GM12878 (cell line): ENCODE results near the gene TIPIN. TPM values are rescaled to one million over a fixed set of nuclear protein-coding genes. Genes with fewer than 3 reads are reported as not detected.
"Not testable (repeated sequence)": the region's sequence is repeated elsewhere in the genome, so short reads cannot be mapped to it uniquely, and the experiment has no call there.

ENCODE experiments used
- ATAC-seq: fragments of 200-7000 bp; cut with Tn5 transposase; 3 replicates; pipeline ENCODE4 v1.9.1; 2020; ENCODE audit warnings: mild to moderate bottlenecking, moderate library complexity
- BruUV-seq: library from RNA; stranded (reverse); fragments of 400-500 nt; replicated peaks from 2 replicates; lab custom pipeline; 2021; lab: Mats Ljungman, UMichigan
- CTCF ChIA-PET: fragments of 300-600 bp; sonication (Branson Sonifier 250); formaldehyde crosslinking; extraction: SDS; loops from one replicate; lab custom pipeline; 2021; ENCODE audit warnings: inconsistent platforms; lab: Yijun Ruan, JAX
- POLR2A ChIA-PET: fragments of 350-600 bp; formaldehyde crosslinking; extraction: SDS; loops from one replicate; lab custom pipeline; 2021; ENCODE audit warnings: inconsistent platforms; lab: Charles Lee
- RAD21 ChIA-PET: fragments of 300-600 bp; sonication (Branson Sonifier 250); formaldehyde crosslinking; loops from one replicate; lab custom pipeline; 2023; ENCODE audit warnings: antibody characterized with exemption; ENCODE audit not compliant: unreplicated experiment; lab: Charles Lee
- SMC1A ChIA-PET: fragments of 300-600 bp; sonication (Branson Sonifier 250); formaldehyde crosslinking; loops from one replicate; lab custom pipeline; 2023; ENCODE audit not compliant: unreplicated experiment, uncharacterized antibody; lab: Charles Lee
- DNase-seq: peaks from one replicate; pipeline ENCODE4 v3.0.0-alpha.2; 2011; ENCODE audit warnings: low read depth, low spot score
- FAIRE-seq: peaks from 3 replicates; lab custom pipeline; 2011; peaks lifted over from hg19 to GRCh38; lab: Jason Lieb, UNC
- H2AFZ ChIP-seq: 2 replicates; pipeline ENCODE4 v1.6.0; 2011; ENCODE audit warnings: low read depth, low read length, control low read depth; ENCODE audit not compliant: control insufficient read depth
- H3K27ac ChIP-seq: 2 replicates; pipeline ENCODE4 v1.5.1; 2011; ENCODE audit warnings: control low read depth; ENCODE audit not compliant: control insufficient read depth, insufficient read depth
- H3K27me3 ChIP-seq, 2 experiments: replicated peaks in 1 of 2; 2 replicates each; pipeline versions ENCODE4 v1.6.0 to v1.6.1; 2011; ENCODE audit warnings: low read length in 1 of 2; ENCODE audit not compliant: control insufficient read depth in 2 of 2, insufficient read depth in 2 of 2
- H3K36me3 ChIP-seq, 2 experiments: 2 replicates each; pipeline ENCODE4 v1.5.1; 2011; ENCODE audit warnings: low read length in 1 of 2; ENCODE audit not compliant: control insufficient read depth in 2 of 2, insufficient read depth in 2 of 2
- H3K4me1 ChIP-seq: 2 replicates; pipeline ENCODE4 v1.6.1; 2011; ENCODE audit warnings: mild to moderate bottlenecking, low read length, moderate library complexity, mixed read lengths; ENCODE audit not compliant: control insufficient read depth, insufficient read depth
- H3K4me2 ChIP-seq: 2 replicates; pipeline ENCODE4 v1.6.0; 2011; ENCODE audit warnings: control low read depth; ENCODE audit not compliant: control insufficient read depth, insufficient read depth
- H3K4me3 ChIP-seq: fragments of 200-600 bp; sonication (generic); 2 replicates; pipeline ENCODE4 v1.5.1; 2016
- H3K79me2 ChIP-seq: 2 replicates; pipeline ENCODE4 v1.6.0; 2011; ENCODE audit warnings: low read length; ENCODE audit not compliant: control insufficient read depth, insufficient read depth
- H3K9ac ChIP-seq: 2 replicates; pipeline ENCODE4 v1.8.0; 2011; ENCODE audit warnings: low read length, control low read depth, mixed read lengths; ENCODE audit not compliant: control insufficient read depth, insufficient read depth
- H3K9me3 ChIP-seq: replicated peaks from 3 replicates; pipeline ENCODE4 v1.5.1; 2011; ENCODE audit warnings: mild to moderate bottlenecking, low read length; ENCODE audit not compliant: control insufficient read depth, insufficient read depth
- H4K20me1 ChIP-seq: 2 replicates; pipeline ENCODE4 v1.6.0; 2011; ENCODE audit not compliant: control insufficient read depth, insufficient read depth
- CREM ChIP-seq: IDR thresholded peaks from 2 replicates; pipeline ENCODE4 v1.6.1; 2014; ENCODE audit warnings: antibody characterized with exemption, low read depth
- IKZF1 ChIP-seq: fragments of 450-650 bp; conservative IDR thresholded peaks from 2 replicates; pipeline ENCODE4 v1.6.1; 2017; ENCODE audit warnings: antibody characterized with exemption, mild to moderate bottlenecking
- NBN ChIP-seq: fragments of 450-650 bp; IDR thresholded peaks from 2 replicates; pipeline ENCODE4 v1.6.1; 2016
- POLR2AphosphoS2 ChIP-seq: IDR thresholded peaks from 2 replicates; pipeline ENCODE4 v1.6.1; 2011; ENCODE audit warnings: low read depth, mild to moderate bottlenecking, low read length, improper control_type of control experiment, moderate library complexity
- RFX5 ChIP-seq: IDR thresholded peaks from 2 replicates; pipeline ENCODE4 v1.6.1; 2011; ENCODE audit warnings: low read depth, low read length, improper control_type of control experiment
- SIX5 ChIP-seq: IDR thresholded peaks from 2 replicates; pipeline ENCODE4 v1.6.1; 2011; ENCODE audit warnings: mild to moderate bottlenecking, low read depth, low read length, moderate library complexity; ENCODE audit not compliant: severe bottlenecking
- TCF12 ChIP-seq: IDR thresholded peaks from 2 replicates; pipeline ENCODE4 v1.6.1; 2011; ENCODE audit warnings: low read depth, mild to moderate bottlenecking, low read length
- WRNIP1 ChIP-seq: IDR thresholded peaks from 2 replicates; pipeline ENCODE4 v1.6.1; 2011; ENCODE audit warnings: low read depth, low read length, improper control_type of control experiment, borderline replicate concordance
- ZNF24 ChIP-seq: fragments of 450-650 bp; IDR thresholded peaks from 2 replicates; pipeline ENCODE4 v1.6.1; 2017; ENCODE audit warnings: antibody characterized with exemption, mild to moderate bottlenecking
- ZZZ3 ChIP-seq: IDR thresholded peaks from 2 replicates; pipeline ENCODE4 v1.6.1; 2011; ENCODE audit warnings: low read depth; ENCODE audit not compliant: control insufficient read depth, insufficient read length
- WGBS: methylation state at CpG from one replicate; pipeline ENCODE4 v1.1.6; 2016; ENCODE audit warnings: low lambda C conversion rate; ENCODE audit not compliant: insufficient replicate concordance, insufficient coverage; ENCODE audit errors: missing lambda C conversion rate; 5-methylcytosine and 5-hydroxymethylcytosine counted together
- in situ Hi-C: fragments of 300-500 bp; cut with MboI; formaldehyde crosslinking; loops from 9 replicates; pipeline ENCODE4 v1.14.3; 2018; ENCODE audit warnings: mixed read lengths
- intact Hi-C: fragments of 100-400 bp; cut with micrococcal nuclease; formaldehyde crosslinking; loops from one replicate; pipeline ENCODE4 v1.14.2; 2022; ENCODE audit not compliant: unreplicated experiment
- polyA plus RNA-seq, 11 experiments: library from polyadenylated mRNA; depleted of rRNA in 4 of 11; unstranded in 6 of 11; stranded (reverse) in 5 of 11; fragments of >200 nt; fragmentation: Nextera tagmentation in 4 of 11; fragmentation: Illumina TruSeq in 1 of 11; extraction: Ambion mirVana in 4 of 11; extraction: Trizol in 1 of 11; gene quantifications; 1 replicate in 1 of 11; 2 replicates in 10 of 11; pipeline versions ENCODE4 v1.2.1 to v1.2.3, GENCODE V29; 2011 to 2016; ENCODE audit warnings: inconsistent platforms in 2 of 11, missing spikeins in 2 of 11, low read depth in 1 of 11
- total RNA-seq, 4 experiments: library from RNA; depleted of rRNA in 3 of 4; stranded (reverse); fragments of >200 nt in 3 of 4; fragmentation: Illumina TruSeq in 1 of 4; extraction: Trizol in 1 of 4; gene quantifications; 2 replicates each; pipeline versions ENCODE4 v1.2.1 to v1.2.3, GENCODE V29; 2013 to 2021

The TIPIN gene
- total and polyA plus RNA-seq, 10 of the 15 experiments (the other 5 are each of a cell fraction or from before 2014, with no cell fraction given) = 21.1 to 69.2 (median 47.0) TPM

GRCh38 chr15:66356077-66356358 is 467 bp downstream of the TIPIN start:
- DNase-seq = no peak
- H3K9me3 ChIP-seq = no peaks in the 10 kb centered on the region
- in situ Hi-C loops = loop anchor here (5.0 kb wide), 1 partner anchor 146 kb away; the partner anchor contains the start of gene RPL4
- 0 out of 2 replicates have a peak, but pooled peaks have one; percentile 1 for TF ChIP-seq TCF12
- no peak for TF ChIP-seq POLR2AphosphoS2
- no peak for TF ChIP-seq SIX5
- TF ChIP-seq IKZF1 = 0 out of 2 replicates have a peak, but pooled peaks have one; percentile 23
- TF ChIP-seq WRNIP1 = 0 out of 2 replicates have a peak, but pooled peaks have one; percentile 29
- TF ChIP-seq ZNF24 = peak; percentile 86
- no peak for TF ChIP-seq ZZZ3
- TF ChIP-seq NBN = peak; percentile 7; the same call in 1 of the 2 replicates
- TF ChIP-seq CREM = no peak
- no peak for TF ChIP-seq RFX5
- TF ChIP-seq, all 136 proteins: peak for 5
- SMC1A ChIA-PET = interaction anchor here (0.8 to 1.2 kb wide), 3 partner anchors 29 to 60 kb away, joined by 3 to 4 read pairs (median 3); no protein-coding TSS in a partner anchor
- intact Hi-C loops = loop anchor here (1.0 kb wide), 2 partner anchors 30 to 141 kb away; partner anchors contain the start of genes MAP2K1 and SNAPC5
- peak overlapping the region; percentile 48 for H3K4me2 ChIP-seq
- FAIRE-seq (no peak), ATAC-seq (no peak)
- WGBS = under 1% methylated on average over 12 of the region's 12 CpGs
- no peaks in the 10 kb centered on the region for H4K20me1 ChIP-seq
- peak overlapping the region; percentile 65 for H2AFZ ChIP-seq
- peaks cover 21% of the 10 kb centered on the region for H3K79me2 ChIP-seq
- POLR2A ChIA-PET = interaction anchor here (1.0 to 1.2 kb wide), 3 partner anchors 33 to 148 kb away, joined by 4 to 6 read pairs (median 5); no protein-coding TSS in a partner anchor
- TSS peak; percentile 79 for BruUV-seq
- peak overlapping the region; percentile 99 for H3K4me3 ChIP-seq
- peak overlapping the region; percentile 73 for H3K27ac ChIP-seq
- no peaks in the 10 kb centered on the region for H3K27me3 ChIP-seq
- peaks cover 0 to 9% of the 10 kb centered on the region in 2 experiments; a peak in 2 of 4 replicates for H3K36me3 ChIP-seq
- peaks cover 8% of the 10 kb centered on the region for H3K4me1 ChIP-seq
- RAD21 ChIA-PET = interaction anchor here (0.6 to 0.7 kb wide), 2 partner anchors 32 to 46 kb away, joined by 3 to 4 read pairs; no protein-coding TSS in a partner anchor
- peak overlapping the region; percentile 82 for H3K9ac ChIP-seq
- CTCF ChIA-PET = interaction anchor here (0.7 to 3.8 kb wide), 5 partner anchors 31 to 142 kb away, joined by 3 to 23 read pairs (median 7); partner anchors contain the start of genes MAP2K1 and SNAPC5

- H3K36me3 ChIP-seq = peaks cover 0 to 17% of the 10 kb centered on the region in 2 experiments
- H4K20me1 ChIP-seq, H3K9ac ChIP-seq, H3K4me1 ChIP-seq, H3K4me3 ChIP-seq, H3K27ac ChIP-seq, intact Hi-C loops, H3K79me2 ChIP-seq, ATAC-seq, FAIRE-seq, H2AFZ ChIP-seq, H3K4me2 ChIP-seq, BruUV-seq, DNase-seq, RAD21 ChIA-PET, H3K27me3 ChIP-seq, in situ Hi-C loops, SMC1A ChIA-PET, H3K9me3 ChIP-seq: not testable (repeated sequence)
- ChIA-PET POLR2A (interaction anchor here (0.6 kb wide), 1 partner anchor 203 kb away, joined by 3 read pairs; no protein-coding TSS in a partner anchor), CTCF (interaction anchor here (2.6 kb wide), 1 partner anchor 150 kb away, joined by 12 read pairs; the partner anchor contains the start of gene SNAPC5)
- WGBS = 87% methylated on average over 4 of the region's 5 CpGs
Measured at GRCh38 chr15:66348530-66348929, 8.0 kb downstream of the TIPIN start.
